DOHH2 (cell line): ENCODE measurements around the gene GRK2.
A peak's percentile ranks its signal among the peaks of the same experiment; 100 is the strongest.

ENCODE experiments used
- EZH2phosphoT487 ChIP-seq: fragments of 200-600 bp; sonication (generic); IDR thresholded peaks from 2 replicates; pipeline ENCODE4 v1.6.1; 2017; ENCODE audit warnings: borderline replicate concordance, mild to moderate bottlenecking, antibody characterized with exemption, low read length, moderate library complexity, mixed read lengths
- TF ChIP-seq, protein P1 (sequence below): fragments of 200-600 bp; sonication (generic); IDR thresholded peaks from one replicate; pipeline ENCODE4 v1.5.1; 2014; ENCODE audit warnings: antibody characterized with exemption, mild to moderate bottlenecking, low read depth, low read length; ENCODE audit not compliant: poor library complexity, severe bottlenecking

DNA sequence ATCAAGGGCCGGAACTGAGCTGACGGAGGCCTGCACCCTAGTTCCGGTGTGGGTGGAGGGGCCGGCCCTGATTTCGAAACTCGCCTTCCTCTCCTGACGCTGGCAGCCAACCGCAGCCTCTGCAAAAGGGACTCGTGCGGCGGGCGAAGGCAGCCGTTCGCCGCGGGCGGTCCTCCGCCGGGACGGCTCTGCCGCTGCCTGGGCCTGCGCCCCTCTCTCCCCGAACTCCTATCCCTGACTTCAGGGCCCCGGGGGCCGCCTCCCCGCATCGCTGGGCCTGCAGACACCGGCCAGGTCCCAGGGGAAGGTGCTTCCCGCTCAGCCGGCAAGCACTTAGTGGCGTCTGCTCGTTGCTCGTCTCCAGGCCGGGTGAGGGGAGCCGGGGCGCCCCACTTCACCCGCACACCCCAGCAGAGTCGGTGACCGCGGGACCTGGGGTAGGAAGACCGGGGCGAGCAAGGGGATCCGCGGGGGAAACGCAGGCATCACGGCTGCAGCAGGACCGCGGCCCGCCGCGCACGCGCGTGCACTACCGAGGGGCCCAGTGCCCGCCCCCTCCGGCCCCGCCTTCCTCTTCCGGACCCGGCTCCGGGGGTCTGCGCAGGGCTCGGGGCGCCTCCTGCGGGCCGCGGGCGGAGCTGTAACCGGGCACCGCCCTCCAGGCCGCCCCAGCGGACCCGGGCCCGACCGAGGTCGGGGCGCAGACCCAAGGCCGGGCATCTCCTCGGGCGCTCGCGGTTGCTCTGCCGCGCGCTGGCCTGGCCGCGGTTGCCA is 22.4 kb downstream of the GRK2 start:
- TF ChIP-seq, protein P1, sequence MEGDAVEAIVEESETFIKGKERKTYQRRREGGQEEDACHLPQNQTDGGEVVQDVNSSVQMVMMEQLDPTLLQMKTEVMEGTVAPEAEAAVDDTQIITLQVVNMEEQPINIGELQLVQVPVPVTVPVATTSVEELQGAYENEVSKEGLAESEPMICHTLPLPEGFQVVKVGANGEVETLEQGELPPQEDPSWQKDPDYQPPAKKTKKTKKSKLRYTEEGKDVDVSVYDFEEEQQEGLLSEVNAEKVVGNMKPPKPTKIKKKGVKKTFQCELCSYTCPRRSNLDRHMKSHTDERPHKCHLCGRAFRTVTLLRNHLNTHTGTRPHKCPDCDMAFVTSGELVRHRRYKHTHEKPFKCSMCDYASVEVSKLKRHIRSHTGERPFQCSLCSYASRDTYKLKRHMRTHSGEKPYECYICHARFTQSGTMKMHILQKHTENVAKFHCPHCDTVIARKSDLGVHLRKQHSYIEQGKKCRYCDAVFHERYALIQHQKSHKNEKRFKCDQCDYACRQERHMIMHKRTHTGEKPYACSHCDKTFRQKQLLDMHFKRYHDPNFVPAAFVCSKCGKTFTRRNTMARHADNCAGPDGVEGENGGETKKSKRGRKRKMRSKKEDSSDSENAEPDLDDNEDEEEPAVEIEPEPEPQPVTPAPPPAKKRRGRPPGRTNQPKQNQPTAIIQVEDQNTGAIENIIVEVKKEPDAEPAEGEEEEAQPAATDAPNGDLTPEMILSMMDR: peak; percentile 35
- no peak for TF ChIP-seq EZH2phosphoT487
